GM23338 (cell line): ENCODE measurements around the gene FGF19.

Experiments used
- CREB1 ChIP-seq: fragments of 250-450 bp; sonication (Bioruptor Pico); IDR thresholded peaks from 2 replicates; pipeline ENCODE4 v1.5.0; 2020; ENCODE audit warnings: low read depth, mild to moderate bottlenecking, moderate library complexity
- CTCF ChIP-seq, 2 experiments: fragments of 200-600 bp in 1 of 2; sonication (generic) in 1 of 2; conservative IDR thresholded peaks; 2 replicates each; pipeline versions ENCODE4 v1.5.1 to v1.6.1; 2016 to 2017; ENCODE audit warnings: antibody characterized with exemption in 2 of 2, low read depth in 2 of 2, mild to moderate bottlenecking in 2 of 2, moderate library complexity in 1 of 2
- ETS1 ChIP-seq: IDR thresholded peaks from 2 replicates; pipeline ENCODE4 v1.6.1; 2016; ENCODE audit warnings: antibody characterized with exemption
- EZH2 ChIP-seq: fragments of 200-600 bp; sonication (generic); IDR thresholded peaks from one replicate; pipeline ENCODE4 v1.8.0; 2017; ENCODE audit warnings: antibody characterized with exemption, mild to moderate bottlenecking, low read depth; ENCODE audit not compliant: unreplicated experiment
- EZH2phosphoT487 ChIP-seq: fragments of 200-600 bp; sonication (generic); IDR thresholded peaks from one replicate; pipeline ENCODE4 v1.8.1; 2018; ENCODE audit warnings: antibody characterized with exemption; ENCODE audit not compliant: unreplicated experiment
- JUNB ChIP-seq: IDR thresholded peaks from one replicate; pipeline ENCODE4 v1.6.1; 2016; ENCODE audit warnings: antibody characterized with exemption; ENCODE audit not compliant: unreplicated experiment
- POLR2AphosphoS5 ChIP-seq: IDR thresholded peaks from 2 replicates; pipeline ENCODE4 v1.6.1; 2016; ENCODE audit warnings: antibody characterized with exemption, low read depth
- REST ChIP-seq: IDR thresholded peaks from one replicate; pipeline ENCODE4 v1.6.1; 2018; ENCODE audit warnings: antibody characterized with exemption; ENCODE audit not compliant: unreplicated experiment
- ZNF114 ChIP-seq: fragments of 250-450 bp; sonication (Bioruptor Pico); IDR thresholded peaks from 2 replicates; pipeline ENCODE4 v1.5.0; 2020; ENCODE audit warnings: mild to moderate bottlenecking, moderate library complexity
- ZNF462 ChIP-seq: fragments of 250-450 bp; sonication (Bioruptor Pico); IDR thresholded peaks from 2 replicates; pipeline ENCODE4 v1.5.0; 2020; ENCODE audit warnings: mild to moderate bottlenecking, moderate library complexity

GRCh38 chr11:69750875-69751597 is 47.2 kb upstream of the FGF19 start:
- no peak for TF ChIP-seq ETS1
- no peak for TF ChIP-seq CTCF (conservative IDR thresholded peaks at IDR 0.05; ENCODE audit: low read depth in 2 of 2)
- no peak for TF ChIP-seq CREB1 (CRISPR knock-in tag)
- no peak for TF ChIP-seq JUNB
- no peak for TF ChIP-seq ZNF462 (CRISPR knock-in tag)
- TF ChIP-seq POLR2AphosphoS5: no peak
- no peak for TF ChIP-seq EZH2phosphoT487
- TF ChIP-seq EZH2: no peak
- no peak for TF ChIP-seq ZNF114 (CRISPR knock-in tag)
- no peak for TF ChIP-seq REST
